ENCODE results near the gene STON1. TPM values are rescaled to one million over a fixed set of nuclear protein-coding genes. Genes with fewer than 3 reads are reported as not detected.

The STON1 gene
- total and polyA plus RNA-seq, 2 of the 8 experiments (the other 6 are each of a cell fraction or from before 2014, with no cell fraction given) = 5.0 to 10.1 TPM

DNA sequence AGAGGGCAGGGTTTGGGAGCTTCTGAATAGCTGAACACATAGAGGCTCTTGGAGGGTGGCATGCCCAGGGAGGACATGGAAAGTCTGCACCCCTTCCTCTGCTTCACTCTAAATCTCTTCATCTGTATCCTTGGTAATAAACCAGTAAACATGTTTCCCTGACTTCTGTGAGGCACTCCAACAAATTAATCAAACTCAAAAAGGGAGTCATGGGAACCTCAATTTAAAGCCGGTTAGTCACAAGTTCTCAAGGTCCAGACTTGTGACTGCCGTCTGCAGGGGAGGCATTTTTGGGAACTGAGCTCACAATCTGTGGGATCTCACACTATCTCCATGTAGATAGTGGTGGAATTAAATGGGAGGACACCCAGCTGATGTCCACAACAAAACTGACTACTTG is 33.1 kb upstream of the STON1 start:
- no peak overlapping the region for H2AFZ ChIP-seq (ENCODE audit: low read length)
- H3K4me3 ChIP-seq (ENCODE audit: extremely low read depth in 1 of 4, insufficient read depth in 2 of 4, low read depth in 3 of 4, low read length in 4 of 4) = no peak overlapping the region
- no peaks in the 10 kb centered on the region for H3K79me2 ChIP-seq (ENCODE audit: control insufficient read depth in 1 of 2, insufficient read depth in 2 of 2, low read length in 2 of 2)
- no peak overlapping the region for H3K9ac ChIP-seq (replicated peaks in 1 of 4; ENCODE audit: extremely low read depth in 1 of 4, low read depth in 3 of 4, low read length in 3 of 4)
- 85% methylated on average over 2 of the region's 2 CpGs; no CpG with 5 or more reads in 1 of the 2 experiments for WGBS, 2 experiments (ENCODE audit: extremely low coverage in 1 of 2, insufficient coverage in 1 of 2, insufficient read length in 1 of 2, insufficient replicate concordance in 2 of 2, low coverage in 1 of 2, low lambda C conversion rate in 2 of 2, missing lambda C conversion rate in 1 of 2)
- FAIRE-seq (no peak), DNase-seq (ENCODE audit: low read depth in 1 of 2, low spot score in 2 of 2) (no peak)
- H3K18ac ChIP-seq (ENCODE audit: extremely low read depth, low read length) = no peak overlapping the region
- H4K91ac ChIP-seq (replicated peaks; ENCODE audit: insufficient read length, low read length) = no peak overlapping the region
- no peak overlapping the region for H3K23ac ChIP-seq (ENCODE audit: insufficient read length)
- no peaks in the 10 kb centered on the region for H4K20me1 ChIP-seq (replicated peaks in 1 of 2; ENCODE audit: control insufficient read depth in 1 of 2, insufficient read depth in 2 of 2, low read length in 2 of 2)
- no peaks in the 10 kb centered on the region for H3K23me2 ChIP-seq (ENCODE audit: low read depth, low read length)
- H3K9me3 ChIP-seq (ENCODE audit: insufficient read depth in 2 of 2, low read depth in 1 of 2, low read length in 1 of 2) = no peaks in the 10 kb centered on the region
- H3K79me1 ChIP-seq (ENCODE audit: low read depth, low read length) = no peaks in the 10 kb centered on the region
- POLR2A ChIA-PET (ENCODE audit: partially characterized antibody) = no interaction called here
- H3K27ac ChIP-seq (ENCODE audit: low read depth, low read length) = no peak overlapping the region
- no peak overlapping the region for H2BK12ac ChIP-seq (ENCODE audit: low read depth, low read length)
- no peak overlapping the region for H3K56ac ChIP-seq (replicated peaks; ENCODE audit: insufficient read length, low read depth, low read length)
- no peak overlapping the region for H2BK5ac ChIP-seq (ENCODE audit: low read depth, low read length)
- H4K5ac ChIP-seq (ENCODE audit: insufficient read length, low read depth, low read length) = no peak overlapping the region
- no peak overlapping the region for H3K4ac ChIP-seq (replicated peaks; ENCODE audit: insufficient read length, low read depth, low read length)
- H3K4me1 ChIP-seq (replicated peaks in 1 of 4; ENCODE audit: control insufficient read depth in 3 of 4, insufficient read depth in 4 of 4, low read length in 3 of 4) = peaks cover 0 to under 1% (median 0%) of the 10 kb centered on the region in 4 experiments; a peak in 2 of 7 replicates
- H3K36me3 ChIP-seq (ENCODE audit: control insufficient read depth in 2 of 4, insufficient read depth in 4 of 4, low read length in 3 of 4) = peaks cover 0 to 23% (median 6%) of the 10 kb centered on the region in 4 experiments; a peak in 5 of 8 replicates
- H2BK15ac ChIP-seq (ENCODE audit: low read length) = no peak overlapping the region
- CTCF ChIA-PET (ENCODE audit: partially characterized antibody) = interaction anchor here (1.2 kb wide), 1 partner anchor 91 kb away, joined by 3 read pairs; no protein-coding TSS in a partner anchor
- no peak overlapping the region for H2BK120ac ChIP-seq (replicated peaks; ENCODE audit: low read depth, low read length)
- no peaks in the 10 kb centered on the region for H3K27me3 ChIP-seq (replicated peaks in 1 of 4; ENCODE audit: control insufficient read depth in 3 of 4, extremely low read depth in 1 of 4, insufficient read depth in 3 of 4, low read length in 3 of 4)
- H2BK20ac ChIP-seq (ENCODE audit: low read length) = no peak overlapping the region
- H3K14ac ChIP-seq (ENCODE audit: insufficient read length) = no peak overlapping the region
- H2AK5ac ChIP-seq (ENCODE audit: low read depth, low read length) = no peak overlapping the region
- no peak overlapping the region for H3K4me2 ChIP-seq (ENCODE audit: insufficient read depth in 1 of 2, low read depth in 2 of 2, low read length in 2 of 2)
- H4K8ac ChIP-seq (ENCODE audit: extremely low read depth, insufficient read depth, low read length) = no peak overlapping the region
- TF ChIP-seq TEAD4 (IDR thresholded peaks at IDR 0.05; ENCODE audit: low read depth, low read length) = no peak
- TF ChIP-seq, protein P1, sequence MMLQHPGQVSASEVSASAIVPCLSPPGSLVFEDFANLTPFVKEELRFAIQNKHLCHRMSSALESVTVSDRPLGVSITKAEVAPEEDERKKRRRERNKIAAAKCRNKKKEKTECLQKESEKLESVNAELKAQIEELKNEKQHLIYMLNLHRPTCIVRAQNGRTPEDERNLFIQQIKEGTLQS (IDR thresholded peaks at IDR 0.05; ENCODE audit: insufficient read depth, low read depth, low read length) = no peak
- TF ChIP-seq CREB1 (IDR thresholded peaks at IDR 0.05) = no peak
